OCI-LY1 (cell line): Measurements from ENCODE around the gene ANKLE2.
"Not testable (repeated sequence)": the region's sequence is repeated elsewhere in the genome, so short reads cannot be mapped to it uniquely, and the experiment has no call there.

ENCODE experiments used
- H2AFZ ChIP-seq: fragments of 200-600 bp; sonication (generic), shearing (Covaris generic); 2 replicates; pipeline ENCODE4 v1.6.0; 2014; ENCODE audit warnings: antibody characterized with exemption, mild to moderate bottlenecking, low read length
- H3F3A ChIP-seq: fragments of 200-600 bp; sonication (generic), shearing (Covaris generic); 2 replicates; pipeline ENCODE4 v1.6.0; 2014; ENCODE audit warnings: mild to moderate bottlenecking, antibody characterized with exemption, low read length, moderate library complexity; ENCODE audit not compliant: insufficient read depth
- H3K27ac ChIP-seq: fragments of 200-600 bp; sonication (generic); 2 replicates; pipeline ENCODE4 v1.5.1; 2014; ENCODE audit warnings: low read length, mixed run types, mild to moderate bottlenecking, low read depth; ENCODE audit not compliant: poor library complexity, severe bottlenecking
- H3K27me3 ChIP-seq: fragments of 200-600 bp; sonication (generic); 2 replicates; pipeline ENCODE4 v1.6.0; 2014; ENCODE audit warnings: antibody characterized with exemption, mild to moderate bottlenecking, low read length, moderate library complexity; ENCODE audit not compliant: insufficient read depth
- H3K36me3 ChIP-seq: fragments of 200-600 bp; sonication (generic); 2 replicates; pipeline ENCODE4 v1.6.1; 2014; ENCODE audit warnings: mild to moderate bottlenecking, antibody characterized with exemption, low read length, moderate library complexity, mixed read lengths; ENCODE audit not compliant: insufficient read depth
- H3K4me1 ChIP-seq: fragments of 200-600 bp; sonication (generic); 2 replicates; pipeline ENCODE4 v1.5.1; 2014; ENCODE audit warnings: mild to moderate bottlenecking, low read length, moderate library complexity; ENCODE audit not compliant: insufficient read depth, severe bottlenecking
- H3K4me2 ChIP-seq: fragments of 200-600 bp; sonication (generic), shearing (Covaris generic); 2 replicates; pipeline ENCODE4 v1.6.1; 2014; ENCODE audit warnings: low read length
- H3K4me3 ChIP-seq: fragments of 200-600 bp; sonication (generic); 2 replicates; pipeline ENCODE4 v1.5.1; 2014; ENCODE audit warnings: low read length, low read depth, mild to moderate bottlenecking, mixed read lengths; ENCODE audit not compliant: poor library complexity, severe bottlenecking
- H3K79me2 ChIP-seq: fragments of 200-600 bp; shearing (Covaris generic); 2 replicates; pipeline ENCODE4 v1.6.1; 2016; ENCODE audit warnings: mixed run types, low read length, mixed read lengths; ENCODE audit not compliant: insufficient read depth
- H3K9ac ChIP-seq: fragments of 200-600 bp; sonication (generic), shearing (Covaris generic); 2 replicates; pipeline ENCODE4 v1.6.1; 2014; ENCODE audit warnings: mild to moderate bottlenecking, low read length, mixed read lengths
- H3K9me2 ChIP-seq: fragments of 200-600 bp; sonication (generic), shearing (Covaris generic); 2 replicates; pipeline ENCODE4 v1.6.1; 2014; ENCODE audit warnings: low read depth, mild to moderate bottlenecking, low read length, mixed read lengths
- H3K9me3 ChIP-seq: fragments of 200-600 bp; shearing (Covaris generic); 2 replicates; pipeline ENCODE4 v1.6.1; 2014; ENCODE audit warnings: low read length, mixed read lengths
- H4K20me1 ChIP-seq: fragments of 200-600 bp; sonication (generic), shearing (Covaris generic); 2 replicates; pipeline ENCODE4 v1.6.0; 2016; ENCODE audit warnings: mild to moderate bottlenecking, low read length; ENCODE audit not compliant: insufficient read depth
- CTCF ChIP-seq: fragments of 200-600 bp; sonication (generic), shearing (Covaris generic); IDR thresholded peaks from 2 replicates; pipeline ENCODE4 v1.5.1; 2017; ENCODE audit warnings: mild to moderate bottlenecking, antibody characterized with exemption, low read length, moderate library complexity, mixed read lengths
- EZH2 ChIP-seq: fragments of 200-600 bp; sonication (generic), shearing (Covaris generic); IDR thresholded peaks from 2 replicates; pipeline ENCODE4 v1.8.0; 2017; ENCODE audit warnings: borderline replicate concordance, mixed run types, mild to moderate bottlenecking, antibody characterized with exemption, low read length, moderate library complexity, mixed read lengths

The ANKLE2 gene

GRCh38 chr12:132797820-132798570 lies 36.4 kb upstream of the ANKLE2 start:
- H4K20me1 ChIP-seq, result no peaks in the 10 kb centered on the region

GRCh38 chr12:132795847-132796246 lies 34.2 kb upstream of the ANKLE2 start:
- Histone ChIP-seq H3K9me3 (no peaks in the 10 kb centered on the region), H3K4me1 (no peaks in the 10 kb centered on the region), H3K4me3 (no peak overlapping the region), H3F3A (no peaks in the 10 kb centered on the region), H3K9ac (no peak overlapping the region), H3K79me2 (no peaks in the 10 kb centered on the region), H3K36me3 (peaks cover 76% of the 10 kb centered on the region), H2AFZ (no peak overlapping the region), H3K27ac (no peak overlapping the region), H3K9me2 (no peaks in the 10 kb centered on the region), H3K4me2 (no peak overlapping the region), H4K20me1 (no peaks in the 10 kb centered on the region), H3K27me3 (no peaks in the 10 kb centered on the region)
- TF ChIP-seq CTCF (no peak), EZH2 (no peak)

More at GRCh38 chr12:132797820-132798570, 36.4 kb upstream of the ANKLE2 start:
- no peaks in the 10 kb centered on the region for H3K27me3 ChIP-seq
- no peaks in the 10 kb centered on the region for H3K79me2 ChIP-seq
- no peak overlapping the region for H3K27ac ChIP-seq
- no peak overlapping the region for H3K4me2 ChIP-seq
- H3K4me3 ChIP-seq, result no peak overlapping the region
- no peaks in the 10 kb centered on the region for H3F3A ChIP-seq
- TF ChIP-seq CTCF (no peak), EZH2 (no peak)
- no peaks in the 10 kb centered on the region for H3K9me3 ChIP-seq
- no peak overlapping the region for H2AFZ ChIP-seq
- peaks cover 79% of the 10 kb centered on the region for H3K36me3 ChIP-seq
- no peaks in the 10 kb centered on the region for H3K9me2 ChIP-seq
- no peaks in the 10 kb centered on the region for H3K4me1 ChIP-seq
- no peak overlapping the region for H3K9ac ChIP-seq

- not testable (repeated sequence) for H3K27me3 ChIP-seq, H3K4me3 ChIP-seq, H3K9ac ChIP-seq, H3K4me2 ChIP-seq, H3K79me2 ChIP-seq, H4K20me1 ChIP-seq, H3K27ac ChIP-seq, H2AFZ ChIP-seq, H3K9me3 ChIP-seq, H3F3A ChIP-seq, H3K4me1 ChIP-seq, H3K9me2 ChIP-seq
- H3K36me3 ChIP-seq, result peaks cover 60% of the 10 kb centered on the region
Observed at GRCh38 chr12:132791940-132792339, 30.3 kb upstream of the ANKLE2 start.

GRCh38 chr12:132789099-132789471 lies 27.5 kb upstream of the ANKLE2 start:
- H3K9ac ChIP-seq, result no peak overlapping the region
- H3K36me3 ChIP-seq, result peaks cover 61% of the 10 kb centered on the region

More at GRCh38 chr12:132789099-132789471, 27.5 kb upstream of the ANKLE2 start:
- H3K4me1 ChIP-seq, result no peaks in the 10 kb centered on the region
- H3K9me3 ChIP-seq, result no peaks in the 10 kb centered on the region
- H4K20me1 ChIP-seq, result no peaks in the 10 kb centered on the region
- H3K4me2 ChIP-seq, result no peak overlapping the region
- no peaks in the 10 kb centered on the region for H3K27me3 ChIP-seq
- H3K9me2 ChIP-seq, result no peaks in the 10 kb centered on the region
- no peaks in the 10 kb centered on the region for H3K79me2 ChIP-seq
- no peak overlapping the region for H3K27ac ChIP-seq
- H3K4me3 ChIP-seq, result no peak overlapping the region
- no peak for TF ChIP-seq EZH2
- no peak for TF ChIP-seq CTCF
- no peak overlapping the region for H2AFZ ChIP-seq
- no peaks in the 10 kb centered on the region for H3F3A ChIP-seq
